ENCODE measurements around the gene ADCK1.
"Not testable (repeated sequence)": the region's sequence is repeated elsewhere in the genome, so short reads cannot be mapped to it uniquely, and the experiment has no call there.

Gene ADCK1

GRCh38 chr14:77865455-77865854 lies 65.5 kb downstream of the ADCK1 start:
- DNase-seq = no peak

- DNase-seq = no peak
These were observed 67.0 kb downstream of the ADCK1 start for GRCh38 chr14:77866932-77867331.

GRCh38 chr14:77867476-77867875 lies 67.6 kb downstream of the ADCK1 start:
- no peak for DNase-seq

- peak; percentile 28 for DNase-seq
These were observed 68.8 kb downstream of the ADCK1 start for GRCh38 chr14:77868552-77869285.

GRCh38 chr14:77869340-77869739 lies 69.4 kb downstream of the ADCK1 start:
- no peak for DNase-seq

GRCh38 chr14:77870646-77871045 lies 70.7 kb downstream of the ADCK1 start:
- no peak for DNase-seq

- DNase-seq = no peak
These were observed 72.2 kb downstream of the ADCK1 start for GRCh38 chr14:77872152-77872551.

GRCh38 chr14:77872983-77873382 lies 73.1 kb downstream of the ADCK1 start:
- DNase-seq = no peak

- DNase-seq = no peak
These were observed 78.9 kb downstream of the ADCK1 start for GRCh38 chr14:77878783-77879182.

- no peak for DNase-seq
These were observed 80.1 kb downstream of the ADCK1 start for GRCh38 chr14:77880056-77880455.

GRCh38 chr14:77882098-77882497 lies 82.2 kb downstream of the ADCK1 start:
- no peak for DNase-seq

GRCh38 chr14:77882636-77883035 lies 82.7 kb downstream of the ADCK1 start:
- DNase-seq = no peak

GRCh38 chr14:77883131-77883846 lies 83.4 kb downstream of the ADCK1 start:
- no peak for DNase-seq

GRCh38 chr14:77883847-77884238 lies 83.9 kb downstream of the ADCK1 start:
- DNase-seq = no peak

GRCh38 chr14:77885367-77885766 lies 85.5 kb downstream of the ADCK1 start:
- DNase-seq = no peak

GRCh38 chr14:77886010-77886409 lies 86.1 kb downstream of the ADCK1 start:
- DNase-seq = no peak

- not testable (repeated sequence) for DNase-seq
These were observed 89.0 kb downstream of the ADCK1 start for GRCh38 chr14:77888903-77889302.

GRCh38 chr14:77889971-77890442 lies 90.1 kb downstream of the ADCK1 start:
- no peak for DNase-seq

GRCh38 chr14:77890873-77891272 lies 91.0 kb downstream of the ADCK1 start:
- no peak for DNase-seq

GRCh38 chr14:77892381-77892871 lies 92.5 kb downstream of the ADCK1 start:
- no peak for DNase-seq

GRCh38 chr14:77892890-77893484 lies 93.1 kb downstream of the ADCK1 start:
- DNase-seq = no peak

- DNase-seq = no peak
These were observed 97.5 kb downstream of the ADCK1 start for GRCh38 chr14:77897374-77897773.

GRCh38 chr14:77902811-77903210 lies 102.9 kb downstream of the ADCK1 start:
- DNase-seq = no peak

Measured in right kidney (tissue), 1 donor.